ENCODE results near the gene NGDN. TPM values are rescaled to one million over a fixed set of nuclear protein-coding genes. Genes with fewer than 3 reads are reported as not detected.

NGDN gene
- total RNA-seq, 1 donor: 23.7 TPM

DNA sequence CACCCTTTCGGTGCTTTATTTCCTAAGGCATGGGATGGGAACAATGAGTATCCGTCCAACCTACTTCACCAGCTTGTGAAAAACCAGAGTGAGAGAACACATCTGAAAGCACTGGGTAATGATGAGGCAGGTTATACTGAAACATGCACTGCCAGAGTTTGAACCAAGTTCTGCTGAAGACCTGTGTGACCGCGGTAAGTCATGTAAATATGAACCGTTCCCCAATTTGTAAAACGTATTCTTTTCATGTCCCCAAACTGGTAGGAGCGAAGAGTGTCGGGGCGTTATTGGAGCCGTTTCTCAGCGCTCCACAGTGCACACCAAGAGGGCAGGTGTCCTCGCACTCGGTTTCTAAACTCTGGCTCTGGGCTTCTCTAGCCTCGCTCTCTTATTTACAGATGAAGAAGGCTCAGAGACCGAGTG is 788 bp upstream of the NGDN start:
- no peak for DNase-seq (ENCODE audit: low read depth in 2 of 3, low spot score in 2 of 3)

DNA sequence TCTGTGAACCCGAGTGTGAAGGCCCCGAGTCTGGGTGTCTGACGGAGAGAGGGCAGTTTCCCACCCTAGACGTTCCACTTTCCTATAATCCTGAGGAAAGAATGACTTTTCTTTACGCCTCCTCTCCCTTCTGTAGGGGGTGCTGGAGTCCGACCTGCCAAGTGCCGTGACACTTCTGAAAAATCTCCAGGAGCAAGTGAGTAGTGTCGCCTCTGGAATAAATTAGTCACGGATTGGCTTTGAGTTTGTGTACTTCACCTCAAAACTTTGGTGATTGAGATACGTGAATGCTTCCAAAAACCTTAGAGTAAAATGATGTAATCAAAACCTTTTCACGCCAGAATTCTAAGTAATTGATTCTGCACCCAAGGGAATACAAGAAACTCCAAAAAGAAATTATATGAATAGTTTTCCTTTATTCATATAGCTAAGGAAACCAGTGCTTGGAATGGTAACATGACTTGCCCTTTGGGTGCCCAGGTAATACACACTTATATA is 452 bp downstream of the NGDN start:
- no peak for DNase-seq (ENCODE audit: low read depth in 2 of 3, low spot score in 2 of 3)

DNA sequence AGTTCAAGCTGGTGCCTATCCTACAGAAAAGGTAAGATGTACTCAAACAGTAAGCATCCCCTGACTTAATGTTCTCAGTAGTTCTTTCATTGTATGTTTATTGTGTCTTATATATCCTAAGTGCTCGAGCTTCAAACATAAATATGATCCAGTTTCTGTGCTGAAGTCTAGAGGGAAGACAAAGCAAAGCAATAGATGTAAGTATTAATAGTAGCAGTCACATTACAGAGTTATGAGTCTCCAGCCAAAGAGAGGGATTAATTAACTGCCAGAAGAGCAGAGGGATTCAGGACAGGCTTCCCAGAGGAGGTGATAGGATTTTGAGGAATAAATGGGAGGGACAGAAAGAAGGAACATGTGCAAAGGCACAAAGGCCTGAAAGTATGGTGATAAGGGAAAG is 1.4 kb downstream of the NGDN start:
- DNase-seq (ENCODE audit: low read depth in 2 of 3, low spot score in 2 of 3): no peak

DNA sequence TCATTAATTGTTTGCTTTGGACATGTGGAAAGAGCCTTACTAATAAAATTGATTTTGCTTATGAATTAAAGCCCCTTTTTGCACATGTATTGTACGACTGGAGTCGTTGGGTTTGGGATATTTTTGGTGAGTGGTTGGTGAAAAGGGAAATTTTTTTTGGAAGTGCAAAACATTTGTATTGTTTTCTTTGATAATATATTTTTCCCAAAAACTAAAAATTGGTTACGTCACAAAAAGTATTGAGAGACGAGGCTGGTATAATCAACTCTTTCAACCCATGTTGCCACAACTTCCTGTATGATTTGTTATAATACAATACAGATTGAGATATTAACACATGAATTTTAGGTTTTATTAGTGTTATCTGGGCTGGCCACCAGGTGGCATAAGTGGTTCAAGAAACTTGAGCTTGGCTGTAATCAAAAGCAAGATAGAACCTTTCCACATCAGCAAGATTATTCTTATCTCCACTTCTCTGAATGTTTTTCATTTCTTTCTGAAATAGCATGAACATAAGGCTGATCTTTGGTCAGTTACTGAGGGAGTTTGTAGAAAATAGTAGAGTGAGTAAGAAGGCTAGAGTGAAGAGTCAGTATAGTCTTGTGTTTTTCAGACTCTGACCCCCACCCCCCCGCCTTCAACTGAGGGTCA is 8.7 kb downstream of the NGDN start:
- DNase-seq (ENCODE audit: low read depth in 2 of 3, low spot score in 2 of 3): peak; percentile 29 to 88 (median 66)

DNA sequence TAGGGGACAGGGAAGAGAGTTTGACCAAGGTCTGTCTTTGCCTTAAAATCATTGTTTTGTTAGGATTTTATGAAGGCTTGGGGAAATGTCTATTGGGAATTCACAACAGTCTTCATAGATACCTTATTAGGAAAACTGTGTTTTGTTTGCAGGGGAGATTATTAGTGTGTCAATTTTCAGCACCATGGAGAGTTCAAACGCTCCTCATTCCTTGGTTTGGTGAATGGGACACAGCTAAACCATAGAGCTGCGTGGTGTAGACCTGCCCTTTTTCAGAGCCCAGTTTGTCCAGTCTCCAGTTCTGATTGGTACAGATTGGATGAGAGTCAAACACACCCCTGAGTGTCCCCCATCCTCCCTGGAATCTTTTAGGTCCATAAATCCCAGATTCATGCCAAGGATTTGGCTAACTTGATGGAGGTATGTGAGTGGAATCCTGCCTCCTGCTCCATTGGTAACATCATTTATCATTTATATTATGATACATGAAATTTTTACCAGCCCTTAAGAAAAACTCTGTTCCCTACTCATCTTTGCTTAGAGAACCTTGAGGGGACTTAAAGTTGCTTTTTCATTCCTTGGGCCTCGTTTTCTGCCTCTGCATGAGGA is 12.0 kb downstream of the NGDN start:
- no peak for DNase-seq (ENCODE audit: low read depth in 2 of 3, low spot score in 2 of 3)

DNA sequence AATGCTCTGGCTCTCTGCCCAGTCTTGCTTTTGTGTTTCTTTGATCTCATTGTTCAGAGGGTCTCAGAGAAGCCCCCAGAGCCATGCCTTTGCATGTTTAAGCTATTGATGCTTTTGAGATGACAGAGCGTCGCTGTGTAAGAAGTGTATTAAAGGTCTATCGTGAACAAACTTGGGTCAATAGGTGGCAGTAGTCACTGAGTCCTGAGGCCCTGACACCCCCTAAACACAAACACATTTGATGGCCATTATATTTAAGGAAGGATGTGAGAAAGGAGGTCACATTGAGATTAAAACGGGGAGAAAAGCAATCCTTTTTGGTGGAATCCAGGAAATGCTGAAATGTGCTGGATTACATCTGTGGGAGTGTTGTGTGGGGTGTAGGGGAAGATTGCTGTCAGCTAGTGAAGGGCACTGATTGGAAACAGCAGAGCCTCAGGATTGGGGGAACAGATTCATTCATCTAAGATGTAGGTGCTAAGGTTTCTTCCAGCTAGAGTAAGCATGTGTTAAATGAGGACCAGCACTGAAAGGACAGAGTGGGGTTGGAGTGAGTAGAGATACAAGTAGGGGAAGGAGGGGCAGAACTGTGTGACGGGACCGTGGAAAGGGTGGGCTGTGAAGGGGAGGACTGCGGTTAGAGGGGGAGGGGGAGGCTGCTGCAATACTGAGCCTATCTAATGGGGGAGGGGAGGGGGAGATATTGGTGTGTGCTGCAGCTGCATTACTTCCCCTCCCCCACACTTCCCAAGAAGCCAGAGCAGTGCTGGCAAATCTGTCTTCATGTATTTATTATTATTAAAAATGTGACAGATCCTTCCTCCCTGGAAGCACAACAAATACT is 12.7 kb downstream of the NGDN start:
- no peak for DNase-seq (ENCODE audit: low read depth in 2 of 3, low spot score in 2 of 3)

DNA sequence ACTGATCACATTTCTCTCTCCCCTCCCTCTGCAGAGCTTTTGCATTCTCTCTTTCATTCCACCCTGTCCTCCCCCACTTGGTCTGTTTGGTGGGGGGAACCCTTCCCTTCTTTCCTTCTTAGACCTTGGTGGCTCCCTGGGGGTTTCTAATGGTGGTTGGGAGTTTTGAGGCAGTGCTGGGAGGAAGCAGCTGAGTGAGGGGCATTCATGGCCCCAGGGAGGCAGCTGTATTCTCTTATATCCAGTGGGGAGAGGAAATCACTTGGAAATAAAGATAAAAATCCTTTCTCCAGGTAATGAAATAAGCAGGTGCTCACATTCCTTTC is 13.3 kb downstream of the NGDN start:
- DNase-seq (ENCODE audit: low read depth in 2 of 3, low spot score in 2 of 3): no peak

DNA sequence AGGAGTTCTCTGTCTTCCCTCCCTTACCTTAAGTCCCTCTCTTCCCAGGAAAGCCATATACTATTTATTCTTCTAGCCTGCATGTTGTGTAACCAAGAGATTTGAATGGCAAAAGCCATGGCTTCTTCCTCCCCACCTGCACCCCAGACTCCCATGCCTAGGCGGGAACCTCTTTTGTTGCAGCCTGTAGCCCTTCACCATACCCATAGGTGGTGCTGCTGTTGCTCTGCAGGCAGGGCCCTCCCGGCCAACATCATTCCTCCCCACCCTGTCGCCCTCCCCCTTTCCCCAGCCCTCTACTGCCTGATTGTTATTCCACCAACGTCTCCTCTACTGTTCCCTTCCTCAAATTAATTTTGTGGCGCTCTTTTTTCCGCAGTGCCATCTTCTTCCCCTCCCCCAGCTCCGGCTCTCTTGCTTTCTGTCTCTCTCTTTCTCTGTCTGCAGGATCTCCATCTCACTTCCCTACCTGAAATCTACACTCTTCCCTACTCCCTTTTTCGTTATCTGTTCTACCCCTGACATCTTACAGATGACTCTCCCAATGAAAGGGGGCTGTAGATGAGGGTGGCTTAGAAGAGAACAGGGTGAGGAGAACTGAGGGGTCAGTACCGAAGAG is 13.8 kb downstream of the NGDN start:
- peak in 2 of 3 donors; percentile 18 to 23 for DNase-seq (ENCODE audit: low read depth in 2 of 3, low spot score in 2 of 3)

DNA sequence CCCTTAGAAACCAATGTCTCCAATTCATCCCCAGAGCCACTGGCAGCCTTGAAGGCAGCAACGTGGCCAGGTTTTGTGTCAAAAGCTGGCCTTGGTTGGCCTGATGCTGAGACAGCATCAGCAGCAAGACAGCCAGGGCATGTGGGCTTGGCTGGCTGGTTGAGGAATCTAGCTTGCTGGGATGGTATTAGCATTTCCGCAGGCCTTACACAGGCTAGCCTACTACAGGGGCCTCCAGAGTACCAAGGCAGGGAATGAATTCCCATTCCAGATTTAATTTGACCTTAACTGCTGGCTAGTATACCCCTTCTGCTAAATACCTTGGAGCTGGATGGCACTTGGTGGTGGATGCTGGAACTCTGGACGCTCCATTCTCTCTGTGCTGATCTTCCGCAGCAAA is 15.8 kb downstream of the NGDN start:
- DNase-seq (ENCODE audit: low read depth in 2 of 3, low spot score in 2 of 3): no peak

DNA sequence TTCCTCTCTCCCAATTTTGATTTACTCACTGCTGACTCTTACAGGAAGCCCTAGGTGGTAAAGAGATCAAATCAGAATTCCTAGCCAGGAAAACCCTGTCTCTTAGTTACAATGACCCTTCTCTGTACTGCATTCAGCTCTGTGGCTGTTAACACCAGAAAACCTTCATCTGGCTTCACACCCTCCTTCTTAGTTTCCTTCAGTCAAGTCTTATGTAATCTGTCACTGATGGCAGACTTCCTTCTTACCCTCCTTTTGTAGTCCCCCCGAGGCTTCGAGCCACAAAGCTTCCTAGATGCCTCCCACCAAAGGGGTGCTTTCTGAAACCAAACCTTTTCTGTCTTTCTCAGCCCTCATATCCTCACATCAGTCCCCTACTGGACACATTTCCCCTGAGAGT is 16.5 kb downstream of the NGDN start:
- no peak for DNase-seq (ENCODE audit: low read depth in 2 of 3, low spot score in 2 of 3)

DNA sequence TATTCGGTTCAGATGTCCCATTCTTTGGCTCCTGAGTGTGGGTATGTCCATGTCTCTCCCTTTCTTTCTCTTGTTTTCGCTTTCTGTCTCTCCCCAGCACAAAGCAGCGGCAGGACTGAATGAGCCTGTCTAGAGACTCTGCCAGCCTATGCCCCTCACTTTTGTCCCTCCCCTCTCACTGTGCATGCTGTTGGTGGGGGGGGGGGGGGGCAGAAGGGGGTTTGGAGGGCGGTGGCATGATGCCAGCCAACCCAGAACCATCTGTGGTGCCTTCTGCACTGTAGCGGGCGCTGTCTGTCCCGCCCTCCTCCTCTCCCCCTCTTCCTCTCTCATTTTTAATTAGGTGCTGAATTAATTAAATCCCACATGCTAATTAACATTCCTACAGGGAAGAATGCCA is 17.7 kb downstream of the NGDN start:
- no peak for DNase-seq (ENCODE audit: low read depth in 2 of 3, low spot score in 2 of 3)

DNA sequence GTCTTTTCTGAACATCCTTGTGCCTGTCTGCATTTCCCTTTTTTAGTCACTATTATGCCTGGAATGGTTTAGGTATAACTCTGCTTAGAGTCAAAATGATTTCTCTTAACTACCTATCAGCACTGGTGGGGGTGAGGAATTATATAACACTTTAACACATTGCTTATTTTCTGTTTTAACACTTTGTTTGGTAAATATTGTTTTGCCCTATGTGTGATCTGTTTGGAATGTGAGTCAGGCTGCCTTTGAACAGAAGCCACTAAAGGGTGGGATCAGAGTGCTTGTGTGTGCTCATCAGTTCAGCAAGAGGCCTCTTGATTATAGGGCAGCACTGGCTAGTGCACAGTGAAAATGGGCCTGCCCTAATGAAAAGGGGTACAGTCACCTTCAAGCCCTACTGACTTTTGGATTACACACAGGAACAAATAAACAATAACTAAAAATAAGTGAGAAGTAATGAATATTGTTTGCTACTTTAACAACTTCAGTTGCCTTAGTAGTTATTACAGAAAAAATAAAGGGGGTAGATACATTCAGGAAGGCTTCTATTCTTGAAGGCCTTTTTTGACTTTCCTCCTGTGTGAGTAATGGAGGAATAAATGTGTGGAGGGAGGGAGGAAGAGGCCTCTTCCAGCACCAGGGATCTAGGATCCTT is 23.2 kb downstream of the NGDN start:
- no peak for DNase-seq (ENCODE audit: low read depth in 2 of 3, low spot score in 2 of 3)

DNA sequence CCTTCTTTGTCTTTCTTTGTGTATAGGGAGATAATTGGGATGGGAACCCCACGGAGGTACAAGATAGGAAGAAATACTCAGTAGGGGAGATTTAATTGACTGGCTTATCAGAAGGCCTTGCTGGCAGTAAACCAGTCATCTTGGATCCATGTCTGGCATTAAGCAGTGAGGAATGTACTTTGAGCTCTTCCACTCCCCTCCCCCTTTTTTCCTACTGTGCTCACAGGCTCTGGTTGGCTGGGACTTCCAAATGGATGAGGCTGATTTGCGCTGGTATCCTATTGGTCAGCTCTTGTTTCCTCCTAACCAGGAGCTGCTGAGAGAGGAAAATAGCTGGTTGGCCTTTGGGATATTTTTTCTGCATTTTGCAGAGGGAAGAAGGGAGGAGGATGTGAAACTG is 24.7 kb downstream of the NGDN start:
- DNase-seq (ENCODE audit: low read depth in 2 of 3, low spot score in 2 of 3): no peak

DNA sequence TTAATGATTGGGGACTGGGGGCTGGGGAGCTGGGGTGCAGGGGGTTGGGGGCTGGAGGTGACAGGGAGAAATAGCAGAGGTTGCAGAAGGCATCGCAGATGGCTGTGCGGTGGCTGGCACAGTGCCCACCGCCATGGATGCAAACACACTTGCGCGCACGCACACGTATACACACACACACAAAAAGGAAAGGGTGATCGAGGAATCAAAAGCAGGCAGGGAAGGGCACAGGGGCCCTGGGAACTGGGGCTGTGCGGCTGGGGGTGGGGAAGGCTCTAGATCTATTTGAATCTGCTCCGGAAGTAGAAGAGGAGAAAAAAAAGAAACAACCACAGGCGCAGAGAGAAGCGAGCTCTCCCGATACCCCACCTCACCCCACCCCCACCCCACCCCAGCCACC is 42.7 kb downstream of the NGDN start:
- peak in 2 of 3 donors; percentile 14 to 38 for DNase-seq (ENCODE audit: low read depth in 2 of 3, low spot score in 2 of 3)

DNA sequence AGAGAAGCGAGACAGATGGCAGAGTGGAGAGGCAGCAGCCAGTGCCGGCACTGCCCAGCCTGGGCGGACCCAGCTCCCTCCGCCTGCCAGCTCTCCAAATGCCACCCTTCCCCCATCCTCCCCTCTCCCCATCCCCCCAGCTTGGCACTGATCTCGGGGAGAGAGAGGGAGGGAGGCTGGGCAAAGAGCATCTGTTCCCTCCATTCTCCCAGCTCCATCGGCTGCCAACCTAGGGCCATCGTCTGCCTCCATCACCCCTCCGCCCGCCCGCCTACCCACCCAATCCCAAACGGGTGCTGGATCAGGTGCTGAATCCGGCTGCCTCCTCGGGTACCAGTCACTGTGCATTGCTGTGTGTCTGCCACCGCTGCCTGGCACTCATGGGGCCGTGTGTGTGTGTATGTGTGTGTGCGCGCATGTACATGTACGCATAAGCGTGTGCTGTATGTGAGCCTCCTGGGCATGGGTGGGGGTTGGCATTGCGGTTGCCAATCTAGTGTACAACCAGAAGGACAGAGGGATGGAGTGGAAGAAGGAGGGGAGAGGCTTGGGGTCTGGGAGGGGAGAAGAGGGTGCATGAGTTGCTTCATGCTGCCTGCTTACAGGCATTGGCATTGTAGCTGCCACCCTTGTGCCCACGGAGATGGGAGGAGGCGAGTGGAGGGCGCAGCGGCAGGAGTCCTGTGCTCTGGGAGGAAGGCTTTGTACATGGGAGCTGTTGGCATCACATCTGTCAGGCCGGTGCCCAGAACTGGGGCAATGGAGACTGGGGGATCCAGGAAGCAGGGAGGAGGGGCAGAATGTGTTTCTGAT is 43.7 kb downstream of the NGDN start:
- no peak for DNase-seq (ENCODE audit: low read depth in 2 of 3, low spot score in 2 of 3)

DNA sequence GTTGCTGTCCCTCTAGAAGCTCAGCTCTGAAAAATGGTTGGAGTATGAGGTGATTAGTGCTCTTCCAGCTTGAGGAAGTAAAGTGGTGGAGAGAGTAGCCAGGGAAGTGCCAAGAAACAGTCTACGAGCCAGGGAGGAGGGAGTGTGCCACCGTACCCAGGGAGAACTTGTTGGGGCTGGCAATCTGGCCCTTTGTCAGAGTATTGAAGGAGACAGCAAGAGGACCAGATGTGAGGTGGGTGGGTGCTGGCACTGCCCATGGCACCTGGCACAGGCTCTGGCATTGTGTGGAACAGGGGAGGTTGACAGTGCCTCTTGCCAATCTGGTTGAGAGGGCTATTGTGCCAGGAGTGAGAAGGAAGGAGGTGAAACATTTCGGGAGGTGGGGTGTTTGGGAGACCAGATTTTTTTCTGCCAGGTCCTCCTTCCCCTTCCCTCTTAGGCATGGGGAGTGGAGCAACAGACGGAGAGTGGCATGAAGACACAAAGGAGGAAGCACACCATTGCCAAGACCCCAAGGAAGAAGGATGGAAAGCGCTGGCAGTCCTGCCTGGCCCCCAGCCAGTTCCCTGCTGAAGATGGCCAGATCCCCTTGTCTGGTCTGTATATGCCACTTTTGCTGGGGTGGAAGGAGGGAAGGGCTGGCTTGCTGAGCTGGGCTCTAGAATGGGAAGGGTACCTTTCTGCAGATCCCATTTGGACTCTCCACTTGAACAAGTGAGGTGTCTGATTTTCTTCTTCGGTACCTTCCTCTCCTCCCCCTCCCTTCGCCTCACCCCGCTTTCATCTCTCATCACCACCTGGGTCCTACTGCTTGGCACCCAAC is 44.5 kb downstream of the NGDN start:
- DNase-seq (ENCODE audit: low read depth in 2 of 3, low spot score in 2 of 3): no peak

DNA sequence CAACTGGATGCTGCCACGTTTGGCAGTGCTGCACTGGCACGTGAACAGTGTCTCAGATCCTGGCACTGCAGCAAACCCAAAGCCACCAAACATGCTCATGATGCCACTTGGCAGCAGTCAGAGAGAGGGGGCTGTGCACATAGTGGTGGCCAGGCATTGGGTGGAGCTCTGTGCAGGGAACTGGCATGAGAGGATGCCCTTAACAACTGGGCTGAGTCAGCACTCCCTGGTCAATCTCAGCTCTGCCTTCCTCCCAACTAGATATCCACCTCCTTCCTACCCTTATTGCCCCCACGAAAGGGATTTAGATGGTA is 45.1 kb downstream of the NGDN start:
- DNase-seq (ENCODE audit: low read depth in 2 of 3, low spot score in 2 of 3): no peak

DNA sequence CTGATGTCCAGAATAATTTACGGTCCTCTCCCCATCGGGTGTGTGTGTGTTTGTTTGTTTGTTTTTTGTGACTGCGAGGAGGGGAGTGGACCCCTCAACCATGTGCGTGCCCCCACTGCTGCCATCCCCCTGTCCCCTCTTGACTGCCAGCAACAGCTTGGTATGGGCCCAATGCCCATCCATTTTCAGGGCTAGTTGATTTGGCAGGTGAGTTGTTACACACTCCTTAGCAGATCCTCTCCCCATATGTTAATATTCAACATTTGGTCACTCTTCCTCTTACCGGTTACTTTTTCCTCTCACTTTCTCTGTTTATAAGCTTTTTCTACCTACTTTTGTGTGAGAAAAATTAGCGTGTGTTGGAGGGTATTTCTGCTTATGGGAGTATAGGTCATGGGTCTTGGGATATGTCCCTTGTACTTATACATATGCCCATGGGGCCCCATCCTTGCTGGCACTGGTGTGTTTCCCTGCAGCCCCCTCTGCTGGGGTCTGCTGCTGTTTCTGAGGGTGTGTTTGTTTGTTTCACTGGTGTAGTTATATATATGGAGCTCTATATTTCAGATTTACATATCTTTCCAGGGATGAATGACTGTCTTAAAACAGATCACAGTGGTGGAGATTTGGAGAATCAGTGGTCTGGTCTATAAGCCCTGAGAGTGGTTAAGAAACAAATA is 48.3 kb downstream of the NGDN start:
- no peak for DNase-seq (ENCODE audit: low read depth in 2 of 3, low spot score in 2 of 3)

DNA sequence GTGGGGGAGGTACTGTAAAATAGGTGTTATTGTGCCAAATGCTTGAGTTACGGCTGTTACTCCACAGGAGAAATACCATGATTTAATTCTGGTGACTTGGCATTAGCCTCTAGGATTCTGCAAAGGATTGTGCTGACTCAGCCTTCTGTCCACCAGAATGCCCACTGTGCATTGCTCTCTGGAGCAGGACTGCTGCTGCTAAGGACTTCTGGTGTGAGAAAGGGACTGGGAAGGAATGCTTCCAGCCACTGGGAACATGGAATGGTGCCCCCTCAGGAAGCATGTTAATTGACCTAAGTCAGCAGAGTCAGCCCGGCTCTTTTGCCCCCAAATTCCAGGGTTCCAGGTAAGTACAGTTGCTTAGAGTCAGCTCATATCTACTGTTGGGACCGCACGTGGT is 49.2 kb downstream of the NGDN start:
- DNase-seq (ENCODE audit: low read depth in 2 of 3, low spot score in 2 of 3): no peak

All from hematopoietic multipotent progenitor cell (in vitro differentiated cells).